ENCODE measurements around the gene PKP3. TPM values are rescaled to one million over a fixed set of nuclear protein-coding genes. Genes with fewer than 3 reads are reported as not detected.

The PKP3 gene
- total RNA-seq, 4 donors from 2014 or later, result 0.55 to 1.3 TPM; not detected in 2

DNA sequence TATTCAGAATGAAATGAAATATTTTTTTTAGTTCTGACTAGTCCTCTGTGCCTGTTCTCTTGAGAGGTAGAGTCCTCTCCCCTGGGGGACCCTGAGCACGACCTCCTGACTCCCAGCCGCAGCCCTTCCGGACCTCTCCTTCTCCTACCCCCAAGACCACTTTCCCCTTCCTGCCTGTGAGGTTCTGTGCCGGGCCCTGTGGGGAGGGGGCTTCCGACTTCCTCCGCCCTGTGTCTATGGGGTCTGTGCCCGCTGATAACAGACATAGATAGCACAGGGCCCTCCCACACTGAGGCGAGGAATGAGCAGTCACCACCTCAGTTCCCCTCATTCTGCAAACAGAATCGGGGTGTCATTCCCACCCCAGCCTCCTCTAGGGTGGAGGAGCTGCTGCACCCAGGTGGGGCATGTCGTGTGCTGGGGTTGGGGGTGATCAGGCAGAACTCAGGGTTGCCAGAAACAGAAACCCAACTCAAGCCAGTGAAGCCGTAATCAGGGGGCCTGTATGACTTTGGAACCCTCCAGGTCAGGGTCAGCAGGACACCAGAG is 11.9 kb upstream of the PKP3 start:
- Histone ChIP-seq H3K27ac (no peak overlapping the region), H3K4me1 (no peaks in the 10 kb centered on the region), H3K27me3 (peaks cover 0 to 20% (median 3%) of the 10 kb centered on the region in 3 donors), H3K4me3 (no peak overlapping the region), H3K36me3 (no peaks in the 10 kb centered on the region), H3K9me3 (no peaks in the 10 kb centered on the region)
- no peak for TF ChIP-seq POLR2A (IDR thresholded peaks at IDR 0.05)
- TF ChIP-seq, protein P1, sequence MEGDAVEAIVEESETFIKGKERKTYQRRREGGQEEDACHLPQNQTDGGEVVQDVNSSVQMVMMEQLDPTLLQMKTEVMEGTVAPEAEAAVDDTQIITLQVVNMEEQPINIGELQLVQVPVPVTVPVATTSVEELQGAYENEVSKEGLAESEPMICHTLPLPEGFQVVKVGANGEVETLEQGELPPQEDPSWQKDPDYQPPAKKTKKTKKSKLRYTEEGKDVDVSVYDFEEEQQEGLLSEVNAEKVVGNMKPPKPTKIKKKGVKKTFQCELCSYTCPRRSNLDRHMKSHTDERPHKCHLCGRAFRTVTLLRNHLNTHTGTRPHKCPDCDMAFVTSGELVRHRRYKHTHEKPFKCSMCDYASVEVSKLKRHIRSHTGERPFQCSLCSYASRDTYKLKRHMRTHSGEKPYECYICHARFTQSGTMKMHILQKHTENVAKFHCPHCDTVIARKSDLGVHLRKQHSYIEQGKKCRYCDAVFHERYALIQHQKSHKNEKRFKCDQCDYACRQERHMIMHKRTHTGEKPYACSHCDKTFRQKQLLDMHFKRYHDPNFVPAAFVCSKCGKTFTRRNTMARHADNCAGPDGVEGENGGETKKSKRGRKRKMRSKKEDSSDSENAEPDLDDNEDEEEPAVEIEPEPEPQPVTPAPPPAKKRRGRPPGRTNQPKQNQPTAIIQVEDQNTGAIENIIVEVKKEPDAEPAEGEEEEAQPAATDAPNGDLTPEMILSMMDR (IDR thresholded peaks at IDR 0.05 in 4 of 5, conservative IDR thresholded peaks at IDR 0.05 in 1 of 5), result no peak
- intact Hi-C loops (cut with DNase I; ENCODE audit: low total_unique reads), result no loop called here
- in situ Hi-C loops (cut with MboI; ENCODE audit: low sequenced_read_pairs in 4 of 4), result no loop called here
- no peak for DNase-seq
- ATAC-seq, result no peak

DNA sequence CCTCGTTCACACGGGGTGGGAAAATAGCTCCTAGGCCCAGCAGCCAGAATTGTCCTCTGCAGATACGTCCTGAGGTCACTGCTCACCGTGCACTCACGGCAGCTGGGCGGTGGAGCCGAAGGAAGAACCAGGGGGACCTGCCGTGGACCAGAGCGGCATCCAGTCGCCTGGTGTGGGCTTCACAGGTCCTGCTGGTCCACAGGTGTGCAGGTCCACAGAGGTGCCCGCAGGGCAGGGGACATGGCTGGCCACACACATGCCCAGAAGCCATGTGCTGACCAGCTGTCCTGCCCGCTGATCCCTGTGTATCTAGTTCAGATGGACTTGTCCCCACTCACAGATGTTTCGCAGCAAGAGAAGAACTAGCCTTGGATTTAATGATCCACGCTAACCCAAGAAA is 10.6 kb upstream of the PKP3 start:
- Histone ChIP-seq H3K9me3 (no peaks in the 10 kb centered on the region), H3K36me3 (no peaks in the 10 kb centered on the region), H3K4me3 (no peak overlapping the region), H3K27me3 (peaks cover 0 to 20% (median 3%) of the 10 kb centered on the region in 3 donors), H3K27ac (no peak overlapping the region), H3K4me1 (no peaks in the 10 kb centered on the region)
- no peak for TF ChIP-seq POLR2A (IDR thresholded peaks at IDR 0.05)
- in situ Hi-C loops (cut with MboI; ENCODE audit: low sequenced_read_pairs in 4 of 4), result no loop called here
- intact Hi-C loops (cut with DNase I; ENCODE audit: low total_unique reads), result no loop called here
- ATAC-seq, result no peak
- DNase-seq, result no peak

DNA sequence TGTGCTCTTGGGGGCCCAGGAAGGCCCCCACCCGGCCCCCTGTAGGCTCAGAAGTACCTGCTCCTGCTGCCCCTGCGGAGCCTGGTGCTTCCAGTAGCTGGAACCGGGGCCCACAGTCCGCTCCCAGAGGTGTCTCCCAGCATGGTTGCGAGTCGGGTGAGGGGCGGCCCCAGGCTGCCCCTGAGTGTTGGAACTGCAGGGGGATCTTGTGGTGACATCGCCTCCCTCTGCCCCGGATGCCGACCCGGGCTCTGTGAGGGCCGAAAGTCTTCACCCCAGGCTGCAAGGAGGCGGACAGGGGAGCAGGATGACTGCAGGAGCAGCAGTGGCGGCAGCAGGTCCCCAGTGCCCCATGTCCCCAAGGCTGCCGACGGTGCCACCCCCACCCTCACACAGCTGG is 9.5 kb upstream of the PKP3 start:
- Histone ChIP-seq H3K4me1 (no peaks in the 10 kb centered on the region), H3K27ac (no peak overlapping the region), H3K36me3 (no peaks in the 10 kb centered on the region), H3K9me3 (no peaks in the 10 kb centered on the region), H3K4me3 (no peak overlapping the region), H3K27me3 (peaks cover 0 to 20% (median 3%) of the 10 kb centered on the region in 3 donors)
- in situ Hi-C loops (cut with MboI; ENCODE audit: low sequenced_read_pairs in 4 of 4) (no loop called here), intact Hi-C loops (cut with DNase I; ENCODE audit: low total_unique reads) (no loop called here)
- ATAC-seq (no peak), DNase-seq (no peak)
- TF ChIP-seq, protein P1 (IDR thresholded peaks at IDR 0.05 in 4 of 5, conservative IDR thresholded peaks at IDR 0.05 in 1 of 5), result no peak
- no peak for TF ChIP-seq POLR2A (IDR thresholded peaks at IDR 0.05)

DNA sequence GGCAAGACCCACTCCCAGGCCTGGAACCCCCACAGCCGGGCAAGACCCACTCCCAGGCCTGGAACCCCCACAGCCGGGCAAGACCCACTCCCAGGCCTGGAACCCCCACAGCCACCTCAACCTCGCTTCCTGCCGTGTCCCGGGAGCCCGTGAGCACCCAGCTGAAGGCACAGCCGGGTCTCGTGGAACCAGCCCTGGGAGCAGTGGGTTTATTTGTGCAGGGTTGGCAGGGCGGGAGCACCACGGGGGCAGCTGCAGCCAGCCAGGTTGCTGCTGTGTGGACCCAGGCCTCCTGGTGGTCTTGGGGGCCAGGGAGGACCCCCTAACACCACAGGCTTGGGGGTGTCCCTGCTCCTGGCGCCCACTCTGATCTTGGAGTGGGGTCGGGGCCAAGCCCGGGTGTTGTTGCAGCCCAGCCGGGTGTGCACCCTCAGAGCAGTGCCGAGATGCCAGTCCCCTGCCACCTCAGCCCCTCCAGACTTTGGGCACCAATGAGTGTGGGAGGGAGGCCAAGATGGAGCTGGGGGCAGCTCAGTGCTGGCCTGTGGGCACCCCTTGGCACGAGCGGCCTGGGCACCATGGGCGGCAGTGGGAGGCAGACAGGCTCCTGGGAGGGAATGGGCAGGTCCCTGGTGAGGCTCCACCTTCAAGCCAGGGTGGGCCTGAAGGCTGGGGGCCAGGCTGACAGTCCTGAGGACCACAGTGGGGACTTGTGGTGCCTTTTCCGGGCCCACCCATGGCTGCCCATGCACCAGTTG is 8.2 kb upstream of the PKP3 start:
- TF ChIP-seq POLR2A (IDR thresholded peaks at IDR 0.05), result no peak
- TF ChIP-seq, protein P1 (IDR thresholded peaks at IDR 0.05 in 4 of 5, conservative IDR thresholded peaks at IDR 0.05 in 1 of 5), result no peak
- no peaks in the 10 kb centered on the region for H3K36me3 ChIP-seq
- in situ Hi-C loops (cut with MboI; ENCODE audit: low sequenced_read_pairs in 4 of 4), result no loop called here
- H3K4me1 ChIP-seq, result no peaks in the 10 kb centered on the region
- H3K27me3 ChIP-seq, result peaks cover 0 to 10% (median 3%) of the 10 kb centered on the region in 3 donors
- no peak overlapping the region for H3K27ac ChIP-seq
- DNase-seq, result no peak
- intact Hi-C loops (cut with DNase I; ENCODE audit: low total_unique reads), result no loop called here
- ATAC-seq, result no peak
- H3K9me3 ChIP-seq, result no peaks in the 10 kb centered on the region
- H3K4me3 ChIP-seq, result no peak overlapping the region

DNA sequence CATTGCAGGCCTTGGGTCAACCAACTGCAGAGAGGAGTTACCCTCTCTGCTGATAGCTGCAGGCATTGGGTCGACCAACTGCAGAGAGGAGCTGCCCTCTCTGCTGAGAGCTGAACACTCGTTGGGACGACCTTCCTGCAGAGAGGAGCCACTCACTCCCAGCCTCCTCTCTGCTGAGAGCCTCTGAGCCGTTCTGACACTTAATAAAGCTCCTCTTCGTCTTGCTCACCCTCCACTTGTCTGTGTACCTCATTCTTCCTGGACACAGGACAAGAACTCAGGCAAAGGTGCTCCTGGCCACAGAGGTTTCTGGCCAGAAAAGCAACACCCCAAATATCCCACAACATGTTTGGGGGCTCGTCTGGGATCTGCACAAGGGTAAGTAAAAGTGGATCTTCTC is 7.5 kb upstream of the PKP3 start:
- Histone ChIP-seq H3K27me3 (peaks cover 0 to 7% (median 3%) of the 10 kb centered on the region in 3 donors), H3K4me1 (no peaks in the 10 kb centered on the region), H3K27ac (no peak overlapping the region), H3K4me3 (no peak overlapping the region), H3K9me3 (no peaks in the 10 kb centered on the region), H3K36me3 (no peaks in the 10 kb centered on the region)
- no peak for TF ChIP-seq POLR2A (IDR thresholded peaks at IDR 0.05)
- TF ChIP-seq, protein P1 (IDR thresholded peaks at IDR 0.05 in 4 of 5, conservative IDR thresholded peaks at IDR 0.05 in 1 of 5), result no peak
- ATAC-seq, result no peak
- no peak for DNase-seq
- intact Hi-C loops (cut with DNase I; ENCODE audit: low total_unique reads), result no loop called here
- in situ Hi-C loops (cut with MboI; ENCODE audit: low sequenced_read_pairs in 4 of 4), result no loop called here
